ENCODE results near the gene CFC1B. TPM values are rescaled to one million over a fixed set of nuclear protein-coding genes. Genes with fewer than 3 reads are reported as not detected.
"Not testable (repeated sequence)": the region's sequence is repeated elsewhere in the genome, so short reads cannot be mapped to it uniquely, and the experiment has no call there.

Gene CFC1B
- total RNA-seq, 1 donor from 2014 or later = not detected

DNA sequence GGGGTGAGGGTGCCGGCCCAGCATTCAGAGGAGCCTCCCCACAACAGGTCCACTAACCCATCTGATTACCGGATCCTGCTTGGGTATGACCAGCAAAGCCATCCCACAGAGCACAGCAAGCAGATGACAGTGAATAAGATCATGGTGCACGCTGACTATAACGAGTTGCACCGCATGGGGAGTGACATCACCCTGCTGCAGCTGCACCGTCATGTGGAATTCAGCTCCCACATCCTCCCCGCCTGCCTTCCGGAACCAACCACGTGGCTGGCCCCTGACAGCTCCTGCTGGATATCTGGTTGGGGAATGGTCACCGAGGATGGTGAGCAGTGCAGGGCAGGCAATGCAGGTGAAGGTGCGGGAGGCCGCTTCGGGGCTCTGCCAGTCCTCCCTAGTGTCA lies 53.2 kb downstream of the CFC1B start:
- H3K27ac Mint-ChIP-seq; H3K9ac ChIP-seq; H3K27me3 Mint-ChIP-seq (ENCODE audit: insufficient read depth, low read depth); H3K4me1 ChIP-seq; H3F3A ChIP-seq (ENCODE audit: low read depth); H3K9me3 Mint-ChIP-seq; H3K9me3 ChIP-seq (ENCODE audit: low read depth); H3K4me3 ChIP-seq; H3K27ac ChIP-seq; H3K36me3 Mint-ChIP-seq; H3K4me1 Mint-ChIP-seq; H3K79me2 ChIP-seq (ENCODE audit: low read depth); H4K20me1 ChIP-seq (ENCODE audit: low read depth); H3K4me2 ChIP-seq; DNase-seq (ENCODE audit: low spot score); H3K4me3 Mint-ChIP-seq; H3K36me3 ChIP-seq; H2AFZ ChIP-seq (replicated peaks); H3K27me3 ChIP-seq: not testable (repeated sequence)

DNA sequence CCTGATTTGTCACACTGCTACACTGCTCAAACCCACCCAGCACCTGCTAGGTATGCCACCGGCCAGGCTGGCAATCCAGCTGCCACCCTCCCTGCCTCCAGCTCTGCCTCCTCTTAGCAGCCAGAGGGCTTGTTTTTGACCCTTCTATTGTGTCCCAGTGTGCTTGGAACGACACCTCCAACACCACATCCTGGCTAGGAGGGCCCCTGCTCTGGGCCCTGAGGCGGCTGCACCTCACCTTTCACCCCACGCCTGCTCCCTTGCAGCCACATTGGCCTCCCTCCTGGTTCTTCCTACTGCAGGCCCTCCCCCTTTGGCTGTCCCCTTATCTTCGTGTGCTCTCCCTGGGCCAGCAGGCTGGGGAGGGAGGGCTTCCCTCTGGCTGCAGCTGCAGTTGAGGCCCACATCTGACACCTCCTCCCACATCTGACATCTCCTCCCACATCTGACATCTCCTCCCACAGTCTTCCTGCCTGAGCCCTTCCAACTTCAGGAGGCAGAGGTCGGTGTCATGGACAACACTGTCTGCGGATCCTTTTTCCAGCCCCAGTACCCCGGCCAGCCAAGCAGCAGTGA lies 55.3 kb downstream of the CFC1B start:
- H3K4me3 ChIP-seq; H3K79me2 ChIP-seq (ENCODE audit: low read depth); H3K9me3 Mint-ChIP-seq; H4K20me1 ChIP-seq (ENCODE audit: low read depth); H3K27me3 Mint-ChIP-seq (ENCODE audit: insufficient read depth, low read depth); H3K9me3 ChIP-seq (ENCODE audit: low read depth); H3F3A ChIP-seq (ENCODE audit: low read depth); H3K36me3 ChIP-seq; H3K4me2 ChIP-seq; H3K27ac Mint-ChIP-seq; H3K4me1 Mint-ChIP-seq; H3K9ac ChIP-seq; H3K4me1 ChIP-seq; H3K36me3 Mint-ChIP-seq; H3K4me3 Mint-ChIP-seq; H3K27ac ChIP-seq; H3K27me3 ChIP-seq; DNase-seq (ENCODE audit: low spot score); H2AFZ ChIP-seq (replicated peaks): not testable (repeated sequence)

DNA sequence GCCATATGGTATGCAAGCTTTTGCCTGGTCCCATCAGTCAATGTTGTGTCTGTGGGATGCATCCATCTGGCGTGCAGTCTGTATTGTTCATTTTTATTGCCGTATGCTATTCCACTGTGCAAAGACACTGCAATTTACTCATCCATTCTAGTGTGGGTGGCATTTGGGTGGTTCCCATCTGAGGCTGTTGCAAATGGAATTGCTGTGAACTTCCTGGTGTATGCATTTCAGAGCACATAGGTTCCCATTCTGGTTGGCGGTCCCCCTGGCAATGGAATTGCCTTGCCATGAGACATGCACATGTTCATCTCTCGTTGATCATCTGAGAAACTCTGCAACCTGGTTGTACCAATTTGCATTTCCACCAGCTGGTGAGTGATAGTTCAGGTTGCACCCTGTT lies 56.5 kb downstream of the CFC1B start:
- not testable (repeated sequence) for H3K4me3 ChIP-seq; H3K27me3 Mint-ChIP-seq (ENCODE audit: insufficient read depth, low read depth); H3K9me3 ChIP-seq (ENCODE audit: low read depth); H2AFZ ChIP-seq (replicated peaks); H3K36me3 Mint-ChIP-seq; H3K27me3 ChIP-seq; H3K4me1 Mint-ChIP-seq; H4K20me1 ChIP-seq (ENCODE audit: low read depth); H3K27ac ChIP-seq; H3K36me3 ChIP-seq; H3K4me2 ChIP-seq; H3K9me3 Mint-ChIP-seq; H3K4me3 Mint-ChIP-seq; H3K9ac ChIP-seq; H3F3A ChIP-seq (ENCODE audit: low read depth); DNase-seq (ENCODE audit: low spot score); H3K79me2 ChIP-seq (ENCODE audit: low read depth); H3K27ac Mint-ChIP-seq; H3K4me1 ChIP-seq

Small RNA genes lying within 50 kb of the gene (small RNA-seq; reads per million reads assigned to genes)
- not detected for gene RF00017
- not detected for gene RNU6-473P

Other genes with a start within 250 kb of the CFC1B start
- gene IMP4, start 178.3 kb upstream of the CFC1B start, total RNA-seq (ENCODE audit: low replicate concordance) = 23.3 and 51.4 TPM in 2 replicates
- 4.0 and 17.6 TPM in 2 replicates for gene PTPN18, start 165.2 kb upstream of the CFC1B start, total RNA-seq (ENCODE audit: low replicate concordance)
- gene POTEI, start 11.9 kb upstream of the CFC1B start, total RNA-seq (ENCODE audit: low replicate concordance) = 1.8 and 2.4 TPM in 2 replicates
- gene CFC1, start 78.4 kb downstream of the CFC1B start, total RNA-seq (ENCODE audit: low replicate concordance) = not detected in 2 replicates
- gene POTEJ, start 90.2 kb downstream of the CFC1B start, total RNA-seq (ENCODE audit: low replicate concordance) = 0.21 TPM in 1 of 2 replicates, not detected in the other
- not detected in 2 replicates for gene GPR148, start 207.8 kb downstream of the CFC1B start, total RNA-seq (ENCODE audit: low replicate concordance)
- gene AMER3, start 234.3 kb downstream of the CFC1B start, total RNA-seq (ENCODE audit: low replicate concordance) = not detected in 2 replicates